ENCODE measurements around the gene SELE.

Gene SELE

GRCh38 chr1:169733924-169734323, at the start of gene SELE:
Gene SELE, minus strand, starts transcription at chr1:169734079. Its CDS starts 467 bp downstream, at chr1:169733612.
- no peak for DNase-seq

- DNase-seq, result no peak
These were observed 48.7 kb upstream of the SELE start for GRCh38 chr1:169782596-169782995.

- DNase-seq, result no peak
These were observed 46.1 kb upstream of the SELE start for GRCh38 chr1:169779970-169780369.

GRCh38 chr1:169779150-169779549, 45.3 kb upstream of the SELE start:
- no peak for DNase-seq

- no peak for DNase-seq
These were observed 42.6 kb upstream of the SELE start for GRCh38 chr1:169776440-169776839.

GRCh38 chr1:169768161-169768560, 34.3 kb upstream of the SELE start:
- no peak for DNase-seq

GRCh38 chr1:169765580-169766331, 31.9 kb upstream of the SELE start:
- no peak for DNase-seq

GRCh38 chr1:169764919-169765318, 31.0 kb upstream of the SELE start:
- no peak for DNase-seq

- no peak for DNase-seq
These were observed 28.8 kb upstream of the SELE start for GRCh38 chr1:169762699-169763098.

GRCh38 chr1:169759038-169759437, 25.2 kb upstream of the SELE start:
- no peak for DNase-seq

- no peak for DNase-seq
These were observed 19.7 kb upstream of the SELE start for GRCh38 chr1:169753549-169753948.

GRCh38 chr1:169750041-169750440, 16.2 kb upstream of the SELE start:
- DNase-seq, result no peak

GRCh38 chr1:169746550-169746949, 12.7 kb upstream of the SELE start:
- DNase-seq, result no peak

- DNase-seq, result no peak
These were observed 11.4 kb upstream of the SELE start for GRCh38 chr1:169745015-169745861.

GRCh38 chr1:169741666-169742394, 8.0 kb upstream of the SELE start:
- DNase-seq, result no peak

GRCh38 chr1:169739980-169740379, 6.1 kb upstream of the SELE start:
- DNase-seq, result no peak

- DNase-seq, result no peak
These were observed 2.4 kb downstream of the SELE start for GRCh38 chr1:169731446-169731845.

- DNase-seq, result no peak
These were observed 3.9 kb downstream of the SELE start for GRCh38 chr1:169729991-169730390.

- no peak for DNase-seq
These were observed 6.6 kb downstream of the SELE start for GRCh38 chr1:169727307-169727706.

- no peak for DNase-seq
These were observed 7.0 kb downstream of the SELE start for GRCh38 chr1:169726851-169727250.

- no peak for DNase-seq
These were observed 7.9 kb downstream of the SELE start for GRCh38 chr1:169725930-169726329.

- DNase-seq, result no peak
These were observed 9.7 kb downstream of the SELE start for GRCh38 chr1:169724168-169724567.

GRCh38 chr1:169723763-169724162, 10.1 kb downstream of the SELE start:
- no peak for DNase-seq

- no peak for DNase-seq
These were observed 11.1 kb downstream of the SELE start for GRCh38 chr1:169722779-169723178.
